ENCODE results near the gene GNG4.
A peak's percentile ranks its signal among the peaks of the same experiment; 100 is the strongest.
"Not testable (repeated sequence)": the region's sequence is repeated elsewhere in the genome, so short reads cannot be mapped to it uniquely, and the experiment has no call there.

GNG4 gene

DNA sequence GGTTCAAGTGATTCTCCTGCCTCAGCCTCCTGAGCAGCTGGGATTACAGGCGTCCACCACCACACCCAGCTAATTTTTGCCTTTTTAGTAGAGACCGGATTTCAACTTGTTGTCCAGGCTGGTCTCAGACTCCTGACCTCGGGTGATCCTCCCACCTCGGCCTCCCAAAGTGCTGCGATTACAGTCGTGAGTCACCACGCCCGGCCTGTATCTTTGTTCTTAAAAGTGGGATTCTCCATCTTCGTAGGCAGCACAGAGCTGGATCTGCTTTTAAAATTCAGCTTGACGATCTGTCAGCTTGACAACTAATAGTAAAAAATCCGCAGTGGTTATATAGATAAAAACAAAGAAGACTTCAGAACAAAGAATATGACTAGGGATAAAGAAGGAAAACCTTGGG lies 2.8 kb upstream of the GNG4 start:
- H3K4me1 Mint-ChIP-seq = peaks cover 6% of the 10 kb centered on the region
- peak overlapping the region in 1 of 3 experiments; percentile 9 for H3K4me3 Mint-ChIP-seq
- TF ChIP-seq, protein P1, sequence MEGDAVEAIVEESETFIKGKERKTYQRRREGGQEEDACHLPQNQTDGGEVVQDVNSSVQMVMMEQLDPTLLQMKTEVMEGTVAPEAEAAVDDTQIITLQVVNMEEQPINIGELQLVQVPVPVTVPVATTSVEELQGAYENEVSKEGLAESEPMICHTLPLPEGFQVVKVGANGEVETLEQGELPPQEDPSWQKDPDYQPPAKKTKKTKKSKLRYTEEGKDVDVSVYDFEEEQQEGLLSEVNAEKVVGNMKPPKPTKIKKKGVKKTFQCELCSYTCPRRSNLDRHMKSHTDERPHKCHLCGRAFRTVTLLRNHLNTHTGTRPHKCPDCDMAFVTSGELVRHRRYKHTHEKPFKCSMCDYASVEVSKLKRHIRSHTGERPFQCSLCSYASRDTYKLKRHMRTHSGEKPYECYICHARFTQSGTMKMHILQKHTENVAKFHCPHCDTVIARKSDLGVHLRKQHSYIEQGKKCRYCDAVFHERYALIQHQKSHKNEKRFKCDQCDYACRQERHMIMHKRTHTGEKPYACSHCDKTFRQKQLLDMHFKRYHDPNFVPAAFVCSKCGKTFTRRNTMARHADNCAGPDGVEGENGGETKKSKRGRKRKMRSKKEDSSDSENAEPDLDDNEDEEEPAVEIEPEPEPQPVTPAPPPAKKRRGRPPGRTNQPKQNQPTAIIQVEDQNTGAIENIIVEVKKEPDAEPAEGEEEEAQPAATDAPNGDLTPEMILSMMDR (IDR thresholded peaks at IDR 0.05; ENCODE audit: unreplicated experiment in 3 of 3) = no peak
- H3K27ac Mint-ChIP-seq = no peak overlapping the region
- peaks cover 72% of the 10 kb centered on the region for H3K27me3 Mint-ChIP-seq (ENCODE audit: low read depth)
- no peaks in the 10 kb centered on the region for H3K36me3 Mint-ChIP-seq (ENCODE audit: low read depth)
- peaks cover 9% of the 10 kb centered on the region for H3K9me3 Mint-ChIP-seq

DNA sequence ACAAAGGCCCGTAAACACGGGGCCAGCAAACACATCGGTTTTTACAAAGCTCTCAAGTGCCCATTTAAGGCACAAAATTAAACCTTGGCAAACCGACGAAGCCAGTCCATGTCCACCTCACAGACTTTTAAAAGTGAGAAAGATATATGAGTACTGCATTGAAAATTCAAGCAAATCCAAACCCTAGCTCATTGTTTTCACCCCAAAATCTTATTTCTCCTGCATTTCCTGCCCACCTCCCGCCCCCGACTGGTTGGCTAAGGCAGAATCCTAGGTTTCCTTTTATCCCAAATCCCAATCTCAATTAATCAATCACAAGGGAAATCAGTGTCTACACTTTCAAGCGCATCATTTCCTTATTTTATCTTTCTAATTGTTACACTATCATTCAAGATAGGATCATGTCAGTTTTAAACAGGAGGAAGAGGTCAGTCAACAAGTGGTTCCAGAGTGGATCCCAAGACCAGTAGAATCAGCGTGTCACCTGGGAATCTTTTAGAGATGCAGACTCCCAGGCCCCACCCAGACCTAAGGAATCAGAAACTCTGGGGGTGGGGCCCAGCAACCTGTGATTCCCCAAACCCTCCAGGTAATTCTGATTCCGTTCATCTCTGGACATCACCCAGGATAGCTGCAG lies 1.7 kb upstream of the GNG4 start:
- Mint-ChIP-seq H3K4me1 (peaks cover 6% of the 10 kb centered on the region), H3K27ac (no peak overlapping the region), H3K9me3 (peaks cover 9% of the 10 kb centered on the region), H3K36me3 (ENCODE audit: low read depth) (no peaks in the 10 kb centered on the region), H3K27me3 (ENCODE audit: low read depth) (peaks cover 80% of the 10 kb centered on the region), H3K4me3 (peak overlapping the region; percentile 79 to 81 (median 79))
- TF ChIP-seq, protein P1 (IDR thresholded peaks at IDR 0.05; ENCODE audit: unreplicated experiment in 3 of 3) = no peak

DNA sequence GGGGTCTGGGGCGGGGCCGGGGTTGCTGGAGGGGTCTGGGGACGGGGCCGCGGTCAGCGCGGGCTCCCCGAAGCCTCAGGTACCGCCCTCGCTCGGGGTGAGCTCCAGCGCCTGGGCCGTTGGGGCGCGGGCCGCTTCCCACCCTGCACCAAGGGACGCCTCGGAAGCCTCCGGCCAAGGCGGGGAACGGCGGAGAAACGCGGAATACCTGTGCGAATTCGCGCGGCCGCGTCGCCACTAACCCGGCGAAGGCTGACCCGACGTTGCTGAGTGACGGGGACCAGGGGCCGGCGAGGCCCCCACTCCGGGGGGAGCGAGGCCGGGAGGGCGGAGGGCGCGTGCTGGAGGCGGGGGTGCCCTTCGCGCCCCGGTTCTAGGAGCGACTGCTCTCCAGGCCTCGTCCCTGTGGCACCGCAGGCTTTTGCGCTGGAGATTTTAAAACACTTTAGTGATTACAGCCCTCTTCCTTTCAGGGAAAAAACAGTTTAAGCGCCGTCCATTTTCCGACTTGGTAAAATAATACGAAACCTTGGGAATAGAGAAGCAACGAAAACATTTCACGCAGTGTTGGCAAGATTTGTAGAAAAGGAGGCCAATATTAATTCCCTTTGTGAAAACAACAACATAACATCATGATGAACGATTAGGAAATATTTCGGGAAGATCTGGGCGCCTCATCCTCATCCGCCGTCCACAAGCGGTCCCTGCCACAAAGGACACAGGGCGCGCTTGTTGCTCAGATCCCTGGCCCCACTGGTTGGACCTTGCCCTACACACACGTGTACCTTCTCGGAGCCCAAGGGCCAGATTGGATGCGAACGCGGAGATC lies 971 bp upstream of the GNG4 start:
- peak overlapping the region; percentile 79 to 81 (median 79) for H3K4me3 Mint-ChIP-seq
- H3K9me3 Mint-ChIP-seq = peaks cover 9% of the 10 kb centered on the region
- peaks cover 6% of the 10 kb centered on the region for H3K4me1 Mint-ChIP-seq
- H3K27ac Mint-ChIP-seq = no peak overlapping the region
- peaks cover 83% of the 10 kb centered on the region for H3K27me3 Mint-ChIP-seq (ENCODE audit: low read depth)
- TF ChIP-seq, protein P1 (IDR thresholded peaks at IDR 0.05; ENCODE audit: unreplicated experiment in 3 of 3) = no peak
- no peaks in the 10 kb centered on the region for H3K36me3 Mint-ChIP-seq (ENCODE audit: low read depth)

DNA sequence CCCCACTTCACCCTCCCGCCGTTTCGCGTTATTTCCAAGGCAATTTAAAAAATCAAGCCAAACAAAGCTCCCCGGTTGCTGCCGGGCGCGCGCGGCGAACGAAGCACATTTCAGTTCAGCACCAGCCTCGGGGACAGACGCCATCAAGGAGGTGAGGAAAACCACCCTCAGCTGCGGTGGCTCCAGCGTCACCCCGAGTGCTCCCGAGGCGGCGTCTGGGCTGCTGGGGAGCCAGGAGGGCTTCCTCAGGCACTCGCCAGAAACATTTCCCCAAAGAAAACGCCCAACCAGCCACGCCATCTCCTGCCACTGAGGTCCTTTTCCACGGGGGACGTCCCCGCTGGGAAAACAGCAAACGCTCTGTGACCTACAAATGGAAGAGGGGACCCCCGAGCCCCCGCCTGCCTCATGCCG lies 623 bp downstream of the GNG4 start:
- no peak overlapping the region for H3K27ac Mint-ChIP-seq
- peak overlapping the region; percentile 77 to 85 (median 84) for H3K4me3 Mint-ChIP-seq
- peaks cover 6% of the 10 kb centered on the region for H3K9me3 Mint-ChIP-seq
- TF ChIP-seq, protein P1 (IDR thresholded peaks at IDR 0.05; ENCODE audit: unreplicated experiment in 3 of 3) = no peak
- peaks cover 6% of the 10 kb centered on the region for H3K4me1 Mint-ChIP-seq
- peaks cover 83% of the 10 kb centered on the region for H3K27me3 Mint-ChIP-seq (ENCODE audit: low read depth)
- H3K36me3 Mint-ChIP-seq (ENCODE audit: low read depth) = no peaks in the 10 kb centered on the region

DNA sequence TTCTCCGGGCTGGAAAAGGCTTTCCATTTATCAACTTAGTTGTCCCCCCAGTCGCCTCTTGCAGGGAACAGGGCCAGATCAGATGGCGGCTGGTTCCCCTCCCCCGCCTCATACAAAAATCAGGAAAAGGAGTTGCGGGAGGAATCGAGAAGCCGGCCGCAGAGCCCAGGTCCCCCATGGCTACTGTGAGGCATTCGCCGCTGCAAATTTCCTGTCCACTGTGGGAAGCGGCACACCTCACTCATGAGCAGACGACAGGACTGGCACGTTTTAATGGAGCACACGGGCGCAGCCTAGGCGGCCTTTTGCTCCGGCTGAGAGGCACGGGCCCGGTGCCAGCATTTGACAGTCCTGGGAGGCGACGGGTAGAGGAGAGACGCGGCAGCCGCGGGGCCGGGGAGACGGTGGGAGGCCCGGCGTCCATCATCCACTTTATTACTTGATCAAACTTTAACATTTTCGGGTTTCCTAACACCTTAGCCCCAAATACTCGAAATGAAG lies 1.1 kb downstream of the GNG4 start:
- peaks cover 81% of the 10 kb centered on the region for H3K27me3 Mint-ChIP-seq (ENCODE audit: low read depth)
- peak overlapping the region; percentile 77 to 85 (median 84) for H3K4me3 Mint-ChIP-seq
- no peaks in the 10 kb centered on the region for H3K36me3 Mint-ChIP-seq (ENCODE audit: low read depth)
- H3K27ac Mint-ChIP-seq = no peak overlapping the region
- peaks cover 6% of the 10 kb centered on the region for H3K4me1 Mint-ChIP-seq
- H3K9me3 Mint-ChIP-seq = peaks cover 4% of the 10 kb centered on the region
- TF ChIP-seq, protein P1 (IDR thresholded peaks at IDR 0.05; ENCODE audit: unreplicated experiment in 3 of 3) = no peak

DNA sequence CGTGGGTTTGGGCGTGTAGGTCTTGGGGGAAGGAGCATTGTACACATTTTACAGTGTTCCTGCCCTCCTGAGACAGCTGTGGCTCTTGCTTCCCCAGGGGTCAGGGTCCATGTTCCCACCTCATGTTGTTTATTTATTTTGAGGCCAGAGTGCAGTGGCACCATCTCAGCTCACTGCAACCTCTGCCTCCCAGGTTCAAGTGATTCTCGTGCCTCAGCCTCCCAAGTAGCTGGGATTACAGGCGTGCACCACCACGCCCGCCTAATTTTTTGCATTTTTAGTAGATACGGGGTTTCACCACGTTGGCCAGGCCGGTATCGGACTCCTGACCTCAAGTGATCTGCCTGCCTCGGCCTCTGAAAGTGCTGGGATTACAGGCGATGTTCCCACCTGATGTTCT lies 2.0 kb downstream of the GNG4 start:
- not testable (repeated sequence) for H3K36me3 Mint-ChIP-seq (ENCODE audit: low read depth)
- H3K27me3 Mint-ChIP-seq (ENCODE audit: low read depth) = peaks cover 78% of the 10 kb centered on the region

More for the DNA sequence above, 2.0 kb downstream of the GNG4 start:
- H3K4me3 Mint-ChIP-seq = peak overlapping the region in 2 of 3 experiments; percentile 21 to 44
- H3K4me1 Mint-ChIP-seq, H3K9me3 Mint-ChIP-seq, H3K27ac Mint-ChIP-seq: not testable (repeated sequence)
